GM19240 (cell line): Measurements from ENCODE around the gene MYO15A.

Experiments used
- DNase-seq: peaks from one replicate; pipeline ENCODE4 v3.0.0; 2011; ENCODE audit warnings: low spot score; ENCODE audit not compliant: insufficient read length

MYO15A gene

DNA sequence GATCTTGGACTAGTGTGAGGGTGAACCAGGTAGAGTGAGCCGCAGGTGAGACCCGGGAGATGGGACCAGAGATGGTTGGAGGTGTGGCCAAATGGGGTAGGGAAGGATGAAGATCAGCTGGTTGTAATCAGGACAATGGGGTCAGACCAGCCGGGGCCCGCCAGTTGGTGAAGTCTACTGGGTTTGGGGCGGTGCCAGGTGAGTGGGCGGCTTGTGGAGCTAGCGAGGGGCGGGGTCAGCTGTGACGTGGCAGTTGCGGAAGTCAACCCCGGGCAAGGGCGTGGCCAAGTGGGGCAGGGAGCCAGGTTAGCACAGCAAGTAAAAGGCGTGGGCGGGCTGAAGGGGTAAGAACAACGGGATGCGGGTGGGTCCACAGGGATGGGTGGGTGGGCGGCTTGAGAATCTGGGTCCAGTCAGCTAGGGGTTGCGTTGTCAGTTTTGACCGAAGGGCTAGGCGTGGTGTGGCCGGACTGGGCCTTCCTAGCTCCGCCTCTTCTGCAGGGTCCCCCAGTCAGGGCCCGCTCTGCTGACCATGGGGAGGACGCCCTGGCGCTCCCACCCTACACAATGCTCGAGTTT is 49.6 kb downstream of the MYO15A start:
- DNase-seq, result peak; percentile 82

DNA sequence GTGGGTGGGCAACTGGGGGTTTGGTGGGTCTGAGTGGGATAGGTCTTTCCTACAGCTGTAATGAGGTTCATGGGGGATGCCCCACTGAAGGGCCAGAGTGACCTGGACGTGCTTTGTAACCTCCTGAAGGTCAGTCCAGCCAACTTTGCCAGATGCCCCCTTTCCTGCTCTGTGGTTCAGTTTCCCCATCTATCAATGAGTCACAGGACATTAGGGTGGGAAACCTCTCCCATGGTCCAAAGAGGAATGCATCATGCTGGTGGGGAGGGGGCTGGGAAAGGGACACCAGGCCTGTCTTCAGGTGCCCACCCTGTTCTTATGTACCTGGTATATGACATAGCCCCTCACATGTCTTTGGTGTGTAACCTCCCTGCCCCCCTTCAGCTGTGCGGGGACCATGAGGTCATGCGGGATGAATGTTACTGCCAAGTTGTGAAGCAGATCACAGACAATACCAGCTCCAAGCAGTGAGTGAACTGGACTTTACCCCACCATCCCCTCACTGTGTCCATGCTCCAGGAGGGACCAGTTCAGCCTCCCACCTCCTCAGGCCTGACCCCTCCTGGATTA is 51.1 kb downstream of the MYO15A start:
- DNase-seq, result no peak

DNA sequence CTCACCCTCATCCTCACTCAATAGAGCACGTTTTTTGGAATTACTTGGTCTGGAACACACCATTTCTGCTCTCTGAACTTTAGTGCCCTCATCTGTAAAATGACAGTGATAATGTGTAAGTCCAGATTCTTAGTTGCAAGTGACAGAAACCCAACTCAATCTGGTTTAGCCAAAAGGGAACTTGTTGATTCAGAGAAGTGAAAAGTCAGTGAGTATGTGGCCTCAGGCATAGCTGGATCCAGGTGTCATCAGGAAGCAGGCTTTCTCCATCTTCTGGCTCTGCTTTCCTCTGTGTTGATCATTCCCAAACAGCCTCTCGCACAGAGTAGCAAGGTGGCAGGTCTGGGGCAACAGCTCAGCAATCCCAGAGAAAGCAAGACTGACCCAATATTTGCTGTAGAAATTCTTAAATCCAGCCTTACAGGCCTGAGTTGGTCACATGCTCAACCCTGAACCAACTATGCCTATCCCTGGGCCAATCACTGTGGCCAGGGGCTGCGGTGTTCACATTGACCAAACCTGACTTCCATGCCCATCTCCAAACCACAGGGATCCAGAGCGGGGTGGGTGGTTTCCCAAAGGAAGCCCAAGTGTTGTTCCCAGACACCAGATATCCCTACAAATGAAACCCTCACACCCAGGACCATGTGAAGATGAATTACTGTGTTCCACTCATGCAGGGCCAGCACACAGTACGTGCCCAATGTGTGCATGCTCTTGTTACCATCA is 51.7 kb downstream of the MYO15A start:
- DNase-seq, result no peak

DNA sequence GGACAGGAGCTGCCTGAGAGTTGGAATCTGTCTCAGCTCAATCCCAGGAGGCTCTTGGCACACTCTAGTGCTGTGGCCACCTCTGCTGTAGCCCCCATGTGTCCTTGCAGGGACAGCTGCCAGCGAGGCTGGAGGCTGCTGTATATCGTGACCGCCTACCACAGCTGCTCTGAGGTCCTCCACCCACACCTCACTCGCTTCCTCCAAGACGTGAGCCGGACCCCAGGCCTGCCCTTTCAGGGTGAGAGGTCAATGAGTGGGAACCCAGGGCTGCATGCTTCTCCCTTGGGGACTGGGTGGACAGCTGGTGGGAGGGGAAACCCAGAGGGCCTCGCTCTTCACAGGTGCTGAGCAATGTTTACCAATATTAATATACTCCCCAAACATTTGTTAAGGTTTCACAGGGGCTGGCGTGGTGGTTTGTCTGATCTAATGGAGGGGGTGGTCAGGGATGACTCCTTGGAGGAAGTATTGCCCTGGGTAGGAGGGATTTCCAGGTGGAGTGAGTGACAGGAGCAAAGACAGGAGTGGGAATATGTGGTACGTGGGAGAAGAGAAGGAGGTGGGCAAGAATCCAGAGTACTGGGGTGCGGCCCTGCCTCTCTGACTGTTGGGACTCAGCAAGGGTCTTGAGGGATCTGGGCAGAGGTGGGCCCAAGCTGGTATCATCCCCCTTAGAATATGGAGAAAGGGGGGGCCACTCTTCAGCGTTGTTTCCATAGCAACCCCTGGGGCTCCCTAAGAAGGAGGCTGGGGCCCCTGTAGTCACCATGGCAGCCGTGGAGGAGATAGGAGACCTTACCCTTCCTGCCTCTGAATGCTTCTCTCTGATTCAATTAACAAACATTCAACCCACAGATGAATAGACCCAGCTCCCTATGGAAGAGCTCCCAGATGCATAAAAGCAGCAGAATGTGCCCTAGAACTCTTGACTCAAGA is 52.9 kb downstream of the MYO15A start:
- DNase-seq, result no peak

DNA sequence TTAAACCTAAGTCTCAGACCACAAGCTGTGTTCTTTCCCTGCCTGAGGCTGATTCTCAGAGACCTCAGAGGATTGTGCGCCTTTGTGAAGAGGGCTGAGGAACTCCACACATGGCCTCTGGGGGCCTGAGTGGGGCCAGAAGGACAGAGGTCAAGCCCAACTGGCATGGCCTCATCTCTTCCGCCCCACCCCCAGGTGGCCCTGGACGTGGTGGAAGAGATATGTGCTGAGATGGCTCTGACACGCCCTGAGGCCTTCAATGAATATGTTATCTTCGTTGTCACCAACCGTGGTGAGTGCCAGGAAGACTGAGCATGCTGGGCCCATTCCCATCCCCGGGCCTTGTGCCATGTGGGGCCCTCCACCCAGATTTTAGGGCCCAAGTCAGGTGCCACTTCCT is 55.0 kb downstream of the MYO15A start:
- DNase-seq, result no peak

DNA sequence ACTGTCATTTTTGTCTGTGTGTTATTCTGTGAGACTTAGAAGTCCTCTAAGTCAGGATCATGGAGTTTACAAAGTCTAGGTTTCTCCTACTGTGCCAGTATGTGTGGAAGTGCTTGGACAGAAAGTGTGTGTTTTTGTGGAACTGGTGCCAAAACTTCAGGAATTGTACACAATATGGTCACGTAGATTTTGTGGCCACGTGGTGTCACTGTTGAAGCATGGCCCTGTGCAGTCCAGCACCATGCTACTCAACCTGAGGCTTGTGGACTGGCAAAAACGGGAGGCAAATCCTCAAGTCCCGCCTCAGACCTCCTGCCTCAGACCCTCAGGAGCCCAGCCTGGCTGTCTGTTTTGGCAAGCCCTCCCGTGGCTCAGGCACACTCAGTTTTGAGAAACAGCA is 58.3 kb downstream of the MYO15A start:
- no peak for DNase-seq

DNA sequence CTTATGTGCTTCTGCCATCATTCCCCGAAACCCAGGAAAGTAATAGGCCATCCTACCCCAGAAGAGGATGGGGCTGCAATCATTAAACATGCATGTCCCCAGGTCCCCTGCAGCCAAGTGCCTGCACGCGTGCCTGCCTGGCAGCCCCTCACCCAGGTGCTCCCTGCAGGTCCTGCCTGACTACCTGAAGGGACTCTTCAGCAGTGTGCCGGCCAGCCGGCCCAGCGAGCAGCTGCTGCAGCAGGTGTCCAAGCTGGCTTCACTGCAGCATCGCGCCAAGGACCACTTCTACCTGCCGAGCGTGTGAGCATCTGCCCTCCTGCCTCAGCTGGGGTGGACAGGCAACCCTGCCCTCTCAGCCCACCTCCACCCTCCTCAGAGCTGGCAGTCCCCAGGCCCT is 58.9 kb downstream of the MYO15A start:
- no peak for DNase-seq

DNA sequence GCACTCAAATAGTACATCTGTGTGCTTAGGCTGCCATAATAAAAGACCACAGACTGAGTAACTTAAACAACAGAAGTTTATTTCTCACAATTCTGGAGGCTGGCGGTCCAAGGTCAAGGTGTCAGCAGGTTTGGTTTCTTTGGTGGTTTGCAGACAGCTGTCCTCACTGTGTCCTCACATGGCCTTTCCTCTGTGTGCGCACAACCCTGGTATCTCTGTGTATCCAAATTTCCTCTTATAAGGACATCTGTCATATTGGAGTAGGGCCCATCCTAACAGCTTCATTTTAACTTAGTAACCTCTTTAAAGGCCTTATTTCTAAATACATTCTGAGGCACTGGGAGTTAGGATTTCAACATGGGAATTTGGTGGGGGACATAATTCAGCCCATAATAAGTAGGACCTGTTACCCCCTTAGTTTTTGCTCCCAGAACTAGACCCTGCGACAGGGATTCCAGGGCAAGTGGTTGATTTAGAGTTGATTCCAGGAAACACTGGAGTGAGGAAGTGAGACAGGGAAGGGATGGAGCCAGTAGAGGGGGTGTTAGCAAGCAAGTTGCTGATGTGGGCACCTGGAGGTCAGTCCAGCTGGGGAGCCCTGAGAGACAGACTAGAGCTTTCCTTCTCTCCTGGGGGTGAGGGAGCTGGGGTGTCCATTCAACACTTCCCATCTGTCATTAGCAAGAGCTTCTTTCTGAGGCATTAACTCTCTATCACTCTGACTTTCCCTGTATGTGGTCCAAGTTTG is 64.1 kb downstream of the MYO15A start:
- no peak for DNase-seq

DNA sequence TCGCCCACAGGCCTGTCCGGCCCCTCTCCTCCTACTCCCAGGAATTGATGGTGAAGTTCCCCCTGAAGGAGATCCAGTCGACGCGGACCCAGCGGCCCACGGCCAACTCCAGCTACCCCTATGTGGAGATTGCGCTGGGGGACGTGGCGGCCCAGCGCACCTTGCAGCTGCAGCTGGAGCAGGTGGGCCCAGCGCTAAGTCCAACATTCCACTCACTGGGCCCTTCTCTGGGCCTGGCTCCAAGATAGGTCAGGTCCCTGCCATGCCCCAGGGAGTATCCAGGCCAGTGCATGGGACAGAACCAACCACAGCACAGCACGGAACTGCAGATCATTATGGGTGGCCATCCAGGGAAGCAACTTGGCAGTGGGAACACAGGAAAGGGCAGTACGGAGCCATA is 65.2 kb downstream of the MYO15A start:
- no peak for DNase-seq

DNA sequence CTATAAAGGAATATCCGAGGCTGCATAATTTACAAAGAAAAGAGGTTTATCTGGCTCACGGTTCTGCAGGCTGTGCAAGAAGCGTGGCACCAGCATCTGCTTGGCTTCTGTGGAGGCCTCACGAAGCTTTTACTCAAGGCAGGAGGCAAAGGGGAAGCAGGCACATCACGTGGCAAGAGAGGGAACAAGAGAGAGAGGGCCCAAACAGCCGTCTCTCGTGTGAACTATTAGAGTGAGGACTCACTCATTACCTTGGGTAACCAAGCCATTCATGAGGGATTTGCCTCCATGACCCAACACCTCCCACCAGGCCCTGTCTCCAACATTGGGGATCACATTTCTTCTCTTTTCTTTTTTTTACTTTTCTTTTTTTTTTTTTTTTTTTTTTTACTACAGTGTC is 67.6 kb downstream of the MYO15A start:
- no peak for DNase-seq

DNA sequence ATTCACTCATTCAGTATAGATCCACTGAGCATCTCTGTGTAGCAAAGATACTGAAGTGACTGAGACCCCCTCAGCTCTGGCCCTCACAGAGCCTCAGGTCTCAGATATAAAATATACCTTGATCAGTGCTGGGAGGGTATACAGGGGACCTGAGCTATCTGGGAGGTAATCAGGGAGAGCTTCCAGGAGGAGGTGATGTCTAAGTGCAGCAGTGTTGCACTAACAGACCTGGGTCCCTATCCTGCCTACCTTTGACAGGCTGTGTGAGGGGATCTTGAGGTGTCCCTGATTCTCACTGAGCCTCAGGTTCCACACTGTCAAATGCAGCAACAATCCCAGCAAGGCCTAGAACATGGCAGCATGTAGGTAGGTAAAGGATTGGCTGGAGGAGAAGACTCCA is 68.6 kb downstream of the MYO15A start:
- DNase-seq, result no peak

DNA sequence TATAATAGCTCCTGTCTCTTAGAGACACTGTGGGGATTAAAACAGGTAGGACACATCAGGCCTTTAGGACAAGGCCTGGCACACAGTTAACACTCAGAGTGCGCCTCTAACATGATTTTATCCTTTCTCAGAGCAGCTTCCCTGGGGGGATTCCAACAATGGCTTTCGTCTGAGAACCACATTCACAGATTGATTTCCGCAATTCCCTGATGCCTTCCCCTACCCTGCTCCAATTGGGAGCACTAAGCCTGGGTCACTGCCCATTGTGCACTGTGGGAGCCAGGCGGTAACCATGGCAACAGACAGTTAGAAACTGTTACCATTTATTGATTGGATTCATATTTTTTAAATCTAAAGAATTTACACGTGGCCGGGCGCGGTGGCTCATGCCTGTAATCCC is 69.2 kb downstream of the MYO15A start:
- DNase-seq, result no peak

DNA sequence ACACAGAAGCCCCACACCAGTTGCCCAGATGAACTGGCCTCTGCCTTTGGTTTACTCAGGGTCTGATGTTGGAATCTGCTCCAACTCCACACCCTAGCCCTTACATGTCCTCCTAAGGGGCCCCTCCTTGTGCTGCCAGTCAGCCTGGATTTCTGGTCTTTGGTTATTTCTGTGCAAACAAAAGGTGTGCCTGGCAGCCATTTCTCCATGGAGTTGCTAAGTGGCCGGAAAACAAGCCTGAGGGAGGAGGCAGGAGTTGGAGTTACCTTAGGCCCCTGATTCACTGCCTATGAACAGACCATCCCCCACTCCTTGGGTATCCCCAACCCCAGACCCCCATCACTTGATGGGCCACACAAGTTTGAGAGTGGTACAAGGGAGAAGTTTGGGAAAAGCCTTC is 70.6 kb downstream of the MYO15A start:
- DNase-seq, result no peak

DNA sequence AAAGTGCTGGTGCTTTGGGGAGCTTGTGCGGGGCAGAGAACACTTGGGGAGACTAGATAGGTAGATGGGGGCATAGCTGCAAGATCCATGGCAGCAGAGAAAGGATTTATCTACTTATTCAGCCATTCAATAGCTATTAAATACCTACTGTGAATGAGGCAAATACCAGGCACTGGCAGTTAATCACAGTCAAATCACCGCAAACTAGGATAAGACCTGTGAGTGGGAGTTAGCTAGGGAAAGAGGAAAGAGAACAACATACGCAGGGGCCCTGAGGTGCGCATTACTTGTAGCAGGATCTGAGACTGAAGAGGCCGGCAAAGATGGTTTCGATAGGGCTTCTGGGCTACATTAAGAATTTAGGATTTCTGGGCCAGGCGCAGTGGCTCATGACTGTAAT is 71.2 kb downstream of the MYO15A start:
- no peak for DNase-seq

DNA sequence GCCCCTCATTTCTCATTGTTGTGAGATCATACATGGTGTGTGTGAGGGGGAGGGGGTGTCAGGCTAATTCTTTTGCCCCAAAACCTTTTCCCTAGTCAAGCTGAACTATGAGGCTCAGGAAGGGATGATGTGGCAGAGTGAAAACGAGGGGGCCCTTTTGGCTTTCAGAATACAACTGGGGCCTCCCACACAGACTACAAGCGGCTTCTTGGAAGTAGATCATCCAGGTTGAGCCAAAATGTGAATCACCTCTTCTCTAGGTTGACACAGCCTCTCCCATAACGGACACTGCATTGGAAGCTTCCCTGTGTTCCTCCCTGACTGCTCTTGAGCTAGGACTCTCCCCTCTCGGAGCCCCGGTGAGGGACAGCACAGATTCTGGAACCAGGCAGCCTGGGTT is 72.8 kb downstream of the MYO15A start:
- no peak for DNase-seq

DNA sequence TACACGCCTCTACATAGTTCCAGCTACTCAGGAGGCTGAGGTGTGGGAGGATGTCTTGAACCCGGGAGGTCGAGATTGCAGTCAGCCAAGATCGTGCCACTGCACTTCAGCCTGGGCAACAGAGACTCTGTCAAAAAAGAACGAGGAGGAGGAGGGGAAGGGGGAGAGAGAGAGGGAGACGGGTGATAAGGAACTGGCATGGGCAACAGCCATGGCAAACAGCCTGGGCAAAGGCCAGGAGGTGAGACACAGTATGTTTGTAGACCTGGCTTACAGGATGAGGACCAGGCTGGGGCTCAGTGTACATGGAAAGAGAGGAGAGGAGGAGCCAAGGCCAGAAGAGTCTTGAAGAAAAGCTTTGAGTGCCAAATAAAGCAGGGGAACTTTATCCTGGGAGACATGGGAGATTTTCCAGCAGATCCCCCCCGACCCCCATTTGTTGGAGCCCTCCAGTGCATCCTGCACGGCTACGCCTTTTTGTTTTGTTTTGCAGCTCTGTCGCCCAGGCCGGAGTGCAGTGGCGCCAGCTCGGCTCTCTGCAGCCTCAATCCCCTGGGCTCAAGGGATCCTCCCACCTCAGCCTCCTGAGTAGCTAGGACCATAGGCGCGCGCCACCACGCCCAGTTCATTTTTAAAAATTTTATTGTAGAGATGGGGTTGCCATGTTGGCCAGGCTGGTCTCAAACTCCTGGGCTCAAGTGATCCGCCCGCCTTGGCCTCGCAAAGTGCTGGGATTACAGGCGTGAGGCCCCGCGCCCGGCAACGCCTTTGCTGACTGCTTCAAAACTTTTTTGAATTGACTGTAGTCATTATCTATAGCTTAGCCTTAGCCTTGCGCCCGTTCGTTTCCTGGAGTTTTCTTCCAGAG is 73.8 kb downstream of the MYO15A start:
- DNase-seq, result no peak

DNA sequence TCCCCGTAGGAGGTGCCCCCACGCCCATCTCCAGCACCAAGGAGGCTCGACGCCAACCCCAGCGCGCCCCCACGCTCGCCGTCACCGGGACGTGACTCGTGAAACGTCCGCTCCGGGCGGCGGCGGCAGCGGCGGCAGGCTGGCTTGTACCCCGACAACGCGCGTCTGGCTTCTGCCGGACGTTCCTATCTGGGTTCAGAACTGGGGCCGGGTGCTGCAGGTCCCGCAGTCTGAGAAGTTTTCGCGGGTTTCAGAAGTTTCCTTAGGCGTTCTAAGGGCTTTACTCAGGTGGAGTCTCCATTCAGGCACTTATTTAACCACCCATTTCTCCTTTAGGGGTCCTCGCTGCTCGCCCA is 74.4 kb downstream of the MYO15A start:
- peak; percentile 71 for DNase-seq

DNA sequence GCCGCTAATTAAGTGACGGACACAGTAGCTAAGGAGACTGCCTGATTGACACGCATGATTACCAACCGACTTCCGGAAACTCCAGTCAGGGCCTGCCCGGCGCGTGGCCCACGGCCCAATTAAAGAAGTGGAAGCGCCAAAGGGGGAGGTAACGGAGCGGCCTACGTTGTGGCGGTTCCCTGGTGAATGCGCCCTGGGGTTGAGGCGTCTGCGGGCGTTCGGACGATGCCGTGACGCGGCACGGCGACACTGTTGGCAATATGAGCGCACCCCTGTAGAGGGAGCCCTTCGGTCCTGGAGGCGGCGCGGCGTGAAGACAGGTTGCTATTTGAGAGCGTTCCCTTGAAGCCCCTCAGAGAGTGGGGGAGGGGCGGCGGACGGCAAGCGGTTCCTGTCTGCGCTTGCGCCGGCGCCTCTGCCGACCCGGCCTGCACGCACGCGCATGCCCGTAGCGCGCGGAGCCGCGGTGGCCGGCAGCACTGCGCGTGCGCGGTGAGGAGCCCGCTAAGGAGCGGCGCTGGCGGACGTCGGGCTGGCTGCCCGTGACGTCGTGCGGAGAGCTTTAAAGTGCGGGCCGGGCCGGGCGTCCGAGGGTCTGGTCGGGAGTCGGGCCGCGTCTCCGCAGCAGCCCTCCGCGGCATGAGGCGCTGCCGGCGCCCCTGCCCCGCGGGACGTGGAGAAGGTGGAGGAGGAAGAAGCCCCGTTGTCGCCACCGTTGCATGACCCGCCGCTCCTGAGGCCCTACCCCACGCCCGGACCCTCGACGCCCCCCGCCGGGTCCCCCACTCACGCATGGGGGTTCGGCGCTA is 75.0 kb downstream of the MYO15A start, which contains the start of gene ALKBH5:
TSS of gene ALKBH5 (plus strand) at position 495 of the 809 bp plus-strand sequence. CDS start 416 bp downstream, outside the sequence.
- DNase-seq, result peak; percentile 93
